ENCODE results near the gene GNMT. TPM values are rescaled to one million over a fixed set of nuclear protein-coding genes. Genes with fewer than 3 reads are reported as not detected.

GNMT gene
- total and polyA plus RNA-seq, 2 of the 8 experiments (the other 6 are each of a cell fraction or from before 2014, with no cell fraction given), result 1.8 to 3.4 TPM

DNA sequence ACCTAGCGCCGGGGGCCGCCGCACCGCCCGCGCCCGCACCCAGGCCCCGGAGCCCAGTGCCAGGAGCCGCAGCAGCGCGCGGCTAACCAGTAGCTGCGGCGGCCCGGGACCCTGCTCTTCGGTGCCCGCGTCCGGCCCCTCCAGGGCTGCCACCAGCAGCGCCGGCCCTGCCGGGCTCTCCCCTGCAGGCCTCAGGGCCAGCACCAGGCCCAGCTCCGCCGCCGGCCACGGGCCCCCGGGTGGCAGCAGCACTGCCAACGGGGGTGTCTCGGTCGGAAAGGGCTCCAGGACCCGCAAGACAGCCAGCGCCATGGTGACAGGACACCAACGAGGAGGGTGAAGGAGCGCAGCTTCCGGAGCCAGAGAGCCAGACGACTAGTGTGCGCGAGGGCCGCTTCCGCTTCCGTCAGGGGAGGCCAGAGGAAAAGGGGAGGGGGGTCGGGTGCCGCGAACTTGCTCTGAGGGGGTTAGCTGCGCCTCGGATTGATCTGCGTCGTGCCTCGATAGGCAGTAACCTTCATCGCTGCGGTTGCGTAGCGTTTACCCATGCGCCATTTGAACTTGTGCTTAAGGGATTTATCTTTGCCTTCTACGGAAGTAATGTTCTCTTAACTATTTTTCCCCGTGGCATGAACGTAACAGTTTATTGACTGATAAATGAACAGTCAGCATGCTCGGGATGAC, 18.4 kb downstream of the GNMT start, which contains the start of gene PEX6 (continued):
- TF ChIP-seq GABPA (IDR thresholded peaks at IDR 0.05; ENCODE audit: borderline replicate concordance, insufficient read depth, low read length) (peak; percentile 88), POLR2A (IDR thresholded peaks at IDR 0.05; ENCODE audit: control extremely low read depth in 1 of 2, low read depth in 2 of 2, low read length in 2 of 2) (peak; percentile 68 to 69; a peak in 2 of 3 replicates), SUZ12 (IDR thresholded peaks at IDR 0.05; ENCODE audit: low read length) (no peak), TAF1 (IDR thresholded peaks at IDR 0.05; ENCODE audit: low read depth, low read length) (peak; percentile 62; the same call in 1 of the 2 replicates), HDAC2 (IDR thresholded peaks at IDR 0.05; ENCODE audit: borderline replicate concordance in 1 of 2, low read depth in 2 of 2, low read length in 2 of 2) (0 out of 4 replicates have a peak, but pooled peaks of 1 of the 2 experiments have one; percentile 51), SP2 (IDR thresholded peaks at IDR 0.05; ENCODE audit: low read length) (peak; percentile 23; the same call in 1 of the 2 replicates), CREB1 (IDR thresholded peaks at IDR 0.05) (peak; percentile 73), POLR2AphosphoS5 (IDR thresholded peaks at IDR 0.05; ENCODE audit: low read depth, low read length) (peak; percentile 84), ATF2 (IDR thresholded peaks at IDR 0.05; ENCODE audit: low read length) (no peak)

Measured in H1 (cell line).